Measurements from ENCODE around the gene PNMA8A.
"Not testable (repeated sequence)": the region's sequence is repeated elsewhere in the genome, so short reads cannot be mapped to it uniquely, and the experiment has no call there.

The PNMA8A gene

DNA sequence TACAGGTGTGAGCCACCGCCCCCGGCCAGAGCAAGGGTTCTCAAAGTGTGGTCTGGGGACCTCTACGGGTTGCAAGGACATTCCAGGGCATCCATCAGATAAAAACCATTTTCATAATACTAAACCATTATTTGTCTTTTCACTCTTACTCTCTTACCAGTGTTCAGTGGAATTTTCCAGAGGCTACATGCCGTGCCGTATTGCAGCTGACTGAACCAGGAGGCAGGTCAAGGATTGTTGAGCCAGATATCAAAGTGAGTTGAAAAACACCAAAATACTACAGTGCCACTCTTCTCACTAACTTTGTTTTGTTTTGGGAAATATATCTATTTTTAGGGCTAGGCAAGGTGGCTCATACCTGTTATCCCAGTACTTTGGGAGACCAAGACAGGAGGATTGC, 31.5 kb upstream of the PNMA8A start:
- Histone ChIP-seq H3K27ac (ENCODE audit: low read length) (no peak overlapping the region), H3K4me3 (ENCODE audit: low read depth in 1 of 2, low read length in 2 of 2) (no peak overlapping the region), H3K27me3 (ENCODE audit: low read depth, low read length) (no peaks in the 10 kb centered on the region), H3K9me3 (ENCODE audit: control insufficient read depth in 1 of 2, low read length in 2 of 2) (peaks cover 0 to 3% of the 10 kb centered on the region in 2 donors), H3K4me1 (ENCODE audit: control insufficient read depth in 1 of 2, insufficient read depth in 2 of 2, low read length in 2 of 2) (no peaks in the 10 kb centered on the region), H3K36me3 (ENCODE audit: control insufficient read depth in 1 of 2, insufficient read depth in 2 of 2, low read length in 2 of 2) (no peaks in the 10 kb centered on the region)

- Histone ChIP-seq H3K4me3 (ENCODE audit: low read depth in 1 of 2, low read length in 2 of 2) (no peak overlapping the region), H3K4me1 (ENCODE audit: control insufficient read depth in 1 of 2, insufficient read depth in 2 of 2, low read length in 2 of 2) (no peaks in the 10 kb centered on the region), H3K27ac (ENCODE audit: low read length) (no peak overlapping the region), H3K9me3 (ENCODE audit: control insufficient read depth in 1 of 2, low read length in 2 of 2) (no peaks in the 10 kb centered on the region), H3K36me3 (ENCODE audit: control insufficient read depth in 1 of 2, insufficient read depth in 2 of 2, low read length in 2 of 2) (no peaks in the 10 kb centered on the region), H3K27me3 (ENCODE audit: low read depth, low read length) (peaks cover 3% of the 10 kb centered on the region)
Measured at GRCh38 chr19:46499692-46500091, 28.3 kb upstream of the PNMA8A start.

- Histone ChIP-seq H3K27ac (ENCODE audit: low read length) (no peak overlapping the region), H3K4me1 (ENCODE audit: control insufficient read depth in 1 of 2, insufficient read depth in 2 of 2, low read length in 2 of 2) (peaks cover 0 to 5% of the 10 kb centered on the region in 2 donors), H3K27me3 (ENCODE audit: low read depth, low read length) (peaks cover 8% of the 10 kb centered on the region), H3K9me3 (ENCODE audit: control insufficient read depth in 1 of 2, low read length in 2 of 2) (no peaks in the 10 kb centered on the region), H3K36me3 (ENCODE audit: control insufficient read depth in 1 of 2, insufficient read depth in 2 of 2, low read length in 2 of 2) (no peaks in the 10 kb centered on the region), H3K4me3 (ENCODE audit: low read depth in 1 of 2, low read length in 2 of 2) (no peak overlapping the region)
Measured at GRCh38 chr19:46497773-46498172, 26.4 kb upstream of the PNMA8A start.

GRCh38 chr19:46496886-46497285, 25.5 kb upstream of the PNMA8A start:
- not testable (repeated sequence) for H3K9me3 ChIP-seq (ENCODE audit: control insufficient read depth in 1 of 2, low read length in 2 of 2); H3K27ac ChIP-seq (ENCODE audit: low read length); H3K36me3 ChIP-seq (ENCODE audit: control insufficient read depth in 1 of 2, insufficient read depth in 2 of 2, low read length in 2 of 2); H3K4me1 ChIP-seq (ENCODE audit: control insufficient read depth in 1 of 2, insufficient read depth in 2 of 2, low read length in 2 of 2); H3K27me3 ChIP-seq (ENCODE audit: low read depth, low read length); H3K4me3 ChIP-seq (ENCODE audit: low read depth in 1 of 2, low read length in 2 of 2)

- Histone ChIP-seq H3K36me3 (ENCODE audit: control insufficient read depth in 1 of 2, insufficient read depth in 2 of 2, low read length in 2 of 2) (no peaks in the 10 kb centered on the region), H3K4me3 (ENCODE audit: low read depth in 1 of 2, low read length in 2 of 2) (no peak overlapping the region), H3K9me3 (ENCODE audit: control insufficient read depth in 1 of 2, low read length in 2 of 2) (no peaks in the 10 kb centered on the region), H3K4me1 (ENCODE audit: control insufficient read depth in 1 of 2, insufficient read depth in 2 of 2, low read length in 2 of 2) (peaks cover 0 to 7% of the 10 kb centered on the region in 2 donors), H3K27ac (ENCODE audit: low read length) (no peak overlapping the region), H3K27me3 (ENCODE audit: low read depth, low read length) (peaks cover 12% of the 10 kb centered on the region)
Measured at GRCh38 chr19:46496304-46496703, 24.9 kb upstream of the PNMA8A start.

DNA sequence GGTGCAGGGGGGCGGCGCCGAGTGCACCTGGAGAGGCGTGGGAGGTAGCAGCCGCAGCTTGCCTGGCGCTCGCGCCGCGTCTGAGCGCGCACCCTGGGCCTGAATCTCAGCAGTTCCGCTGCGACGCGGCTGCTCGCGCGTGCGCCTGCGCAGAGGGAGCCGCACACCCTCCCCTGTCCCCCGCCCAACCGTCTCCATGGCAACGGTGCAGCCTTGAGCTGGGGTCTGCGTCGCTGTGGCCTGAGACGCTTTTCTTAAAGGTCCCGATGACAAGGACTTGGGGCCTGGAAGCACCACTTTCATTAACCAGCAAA, 24.4 kb upstream of the PNMA8A start, which contains the start of gene PNMA8B:
TSS of gene PNMA8B (minus strand) at position 82 of the 314 bp plus-strand sequence. CDS start 402 bp downstream, outside the sequence.
- Histone ChIP-seq H3K27me3 (ENCODE audit: low read depth, low read length) (peaks cover 15% of the 10 kb centered on the region), H3K36me3 (ENCODE audit: control insufficient read depth in 1 of 2, insufficient read depth in 2 of 2, low read length in 2 of 2) (no peaks in the 10 kb centered on the region), H3K4me3 (ENCODE audit: low read depth in 1 of 2, low read length in 2 of 2) (peak within 1 kb of the TSS; percentile 30 to 56), H3K9me3 (ENCODE audit: control insufficient read depth in 1 of 2, low read length in 2 of 2) (no peaks in the 10 kb centered on the region), H3K4me1 (ENCODE audit: control insufficient read depth in 1 of 2, insufficient read depth in 2 of 2, low read length in 2 of 2) (peaks cover 0 to 7% of the 10 kb centered on the region in 2 donors), H3K27ac (ENCODE audit: low read length) (no peak within 1 kb of the TSS)

- Histone ChIP-seq H3K27ac (ENCODE audit: low read length) (no peak overlapping the region), H3K4me1 (ENCODE audit: control insufficient read depth in 1 of 2, insufficient read depth in 2 of 2, low read length in 2 of 2) (peaks cover 0 to 8% of the 10 kb centered on the region in 2 donors), H3K36me3 (ENCODE audit: control insufficient read depth in 1 of 2, insufficient read depth in 2 of 2, low read length in 2 of 2) (no peaks in the 10 kb centered on the region), H3K27me3 (ENCODE audit: low read depth, low read length) (peaks cover 15% of the 10 kb centered on the region), H3K9me3 (ENCODE audit: control insufficient read depth in 1 of 2, low read length in 2 of 2) (no peaks in the 10 kb centered on the region), H3K4me3 (ENCODE audit: low read depth in 1 of 2, low read length in 2 of 2) (peak overlapping the region; percentile 30 to 56)
Measured at GRCh38 chr19:46494941-46495785, 23.8 kb upstream of the PNMA8A start.

- H3K9me3 ChIP-seq (ENCODE audit: control insufficient read depth in 1 of 2, low read length in 2 of 2): no peaks in the 10 kb centered on the region
- H3K4me1 ChIP-seq (ENCODE audit: control insufficient read depth in 1 of 2, insufficient read depth in 2 of 2, low read length in 2 of 2): peaks cover 0 to 16% of the 10 kb centered on the region in 2 donors
- peaks cover 17% of the 10 kb centered on the region for H3K27me3 ChIP-seq (ENCODE audit: low read depth, low read length)
- no peaks in the 10 kb centered on the region for H3K36me3 ChIP-seq (ENCODE audit: control insufficient read depth in 1 of 2, insufficient read depth in 2 of 2, low read length in 2 of 2)
- H3K4me3 ChIP-seq (ENCODE audit: low read depth in 1 of 2, low read length in 2 of 2): peak overlapping the region in 1 of 2 donors; percentile 57
- no peak overlapping the region for H3K27ac ChIP-seq (ENCODE audit: low read length)
Measured at GRCh38 chr19:46494146-46494940, 23.0 kb upstream of the PNMA8A start.

DNA sequence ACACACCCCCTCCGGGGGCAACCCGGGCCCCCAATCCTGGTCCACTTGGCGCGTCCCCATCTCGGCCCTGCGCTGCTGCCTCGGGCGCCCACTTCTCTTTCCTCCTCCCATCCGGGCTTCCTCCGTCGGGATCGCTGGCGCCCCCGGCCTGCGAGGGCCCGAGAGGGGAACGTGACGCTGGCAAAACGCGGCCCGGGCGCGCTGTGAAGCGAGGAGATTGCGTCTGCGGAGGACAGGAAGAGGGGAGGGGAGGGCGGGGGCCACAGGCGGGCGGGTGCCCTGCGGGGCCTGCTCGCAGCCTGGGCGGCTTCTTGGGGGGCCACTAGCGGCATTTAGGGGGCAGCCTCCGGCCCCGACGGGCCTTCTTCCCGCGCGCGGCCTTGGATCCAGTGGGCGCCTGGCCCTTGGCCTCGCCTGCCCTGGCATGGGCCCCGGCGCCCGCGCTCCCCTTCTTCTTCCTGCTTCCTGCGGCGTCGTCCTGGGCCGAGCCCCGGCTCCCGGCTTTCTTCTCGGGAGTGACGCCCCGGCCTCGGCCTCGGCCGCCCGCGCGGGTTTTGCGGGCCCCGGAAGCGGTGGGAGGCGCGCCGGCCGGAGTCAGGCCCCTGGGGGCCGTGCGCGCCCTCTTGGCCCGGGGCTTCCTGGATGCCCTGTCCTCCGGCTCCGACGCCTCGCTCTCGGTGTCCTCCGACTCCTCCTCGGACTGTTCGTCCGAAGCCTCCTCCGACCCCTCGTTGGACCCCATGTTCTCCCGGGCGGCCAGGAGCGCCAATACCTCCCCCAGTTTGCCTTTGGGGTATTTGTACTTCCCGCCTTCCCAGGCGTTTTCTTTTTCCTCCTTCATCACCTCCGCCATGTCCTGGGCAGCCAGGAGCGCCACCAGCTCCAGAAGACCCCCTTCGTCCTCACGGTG, 22.1 kb upstream of the PNMA8A start:
- no peaks in the 10 kb centered on the region for H3K9me3 ChIP-seq (ENCODE audit: control insufficient read depth in 1 of 2, low read length in 2 of 2)
- peaks cover 0 to 20% of the 10 kb centered on the region in 2 donors for H3K4me1 ChIP-seq (ENCODE audit: control insufficient read depth in 1 of 2, insufficient read depth in 2 of 2, low read length in 2 of 2)
- no peak overlapping the region for H3K27ac ChIP-seq (ENCODE audit: low read length)
- peaks cover 26% of the 10 kb centered on the region for H3K27me3 ChIP-seq (ENCODE audit: low read depth, low read length)
- no peaks in the 10 kb centered on the region for H3K36me3 ChIP-seq (ENCODE audit: control insufficient read depth in 1 of 2, insufficient read depth in 2 of 2, low read length in 2 of 2)
- peak overlapping the region in 1 of 2 donors; percentile 57 for H3K4me3 ChIP-seq (ENCODE audit: low read depth in 1 of 2, low read length in 2 of 2)

DNA sequence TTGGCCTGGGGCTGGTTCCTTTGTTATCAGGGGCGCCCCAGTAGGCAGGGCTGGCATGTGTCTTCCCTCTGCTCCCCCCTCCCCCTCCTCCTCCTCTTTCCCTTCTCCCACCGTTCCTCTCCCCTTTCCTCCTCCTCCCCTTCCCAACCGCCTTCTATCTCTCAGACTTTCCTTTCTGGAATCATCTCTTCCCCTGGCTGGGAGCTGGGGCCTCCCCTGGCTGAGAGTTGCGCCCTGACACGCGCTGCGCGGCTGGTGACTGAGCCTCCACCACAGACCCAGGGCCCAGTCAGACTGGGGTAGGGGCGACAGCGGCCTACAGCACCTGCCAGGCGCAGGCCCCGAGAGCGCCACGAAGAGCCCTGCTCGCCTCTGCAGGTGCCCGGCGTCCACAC, 21.5 kb upstream of the PNMA8A start:
- no peak overlapping the region for H3K27ac ChIP-seq (ENCODE audit: low read length)
- peak overlapping the region in 1 of 2 donors; percentile 57 for H3K4me3 ChIP-seq (ENCODE audit: low read depth in 1 of 2, low read length in 2 of 2)
- H3K4me1 ChIP-seq (ENCODE audit: control insufficient read depth in 1 of 2, insufficient read depth in 2 of 2, low read length in 2 of 2): peaks cover 0 to 23% of the 10 kb centered on the region in 2 donors
- no peaks in the 10 kb centered on the region for H3K36me3 ChIP-seq (ENCODE audit: control insufficient read depth in 1 of 2, insufficient read depth in 2 of 2, low read length in 2 of 2)
- H3K27me3 ChIP-seq (ENCODE audit: low read depth, low read length): peaks cover 29% of the 10 kb centered on the region
- no peaks in the 10 kb centered on the region for H3K9me3 ChIP-seq (ENCODE audit: control insufficient read depth in 1 of 2, low read length in 2 of 2)

Measured in muscle layer of duodenum (tissue), 2 donors.